H9 (cell line): ENCODE results near the gene CCSER1. TPM values are rescaled to one million over a fixed set of nuclear protein-coding genes. Genes with fewer than 3 reads are reported as not detected.

Experiments used
- DNase-seq: peaks from one replicate; pipeline ENCODE4 v3.0.0-alpha.2; 2017
- H2AFZ ChIP-seq: one replicate; pipeline ENCODE4 v1.6.1; 2013; ENCODE audit warnings: mild to moderate bottlenecking, low read length, control low read depth, moderate library complexity
- H2AK5ac ChIP-seq: 2 replicates; pipeline ENCODE4 v1.6.1; 2013; ENCODE audit warnings: low read length, control low read depth, mixed read lengths; ENCODE audit not compliant: insufficient read length
- H2BK120ac ChIP-seq: one replicate; pipeline ENCODE4 v1.6.1; 2013; ENCODE audit warnings: low read depth, mild to moderate bottlenecking, low read length, control low read depth, inconsistent platforms; ENCODE audit not compliant: poor library complexity, severe bottlenecking
- H2BK12ac ChIP-seq: 2 replicates; pipeline ENCODE4 v1.6.1; 2013; ENCODE audit warnings: low read length, control low read depth, mixed read lengths, low read depth; ENCODE audit not compliant: insufficient read length
- H2BK15ac ChIP-seq: 2 replicates; pipeline ENCODE4 v1.6.1; 2013; ENCODE audit warnings: low read depth, low read length, control low read depth
- H2BK20ac ChIP-seq: one replicate; pipeline ENCODE4 v1.6.1; 2013; ENCODE audit warnings: low read depth, mild to moderate bottlenecking, low read length, control low read depth, inconsistent platforms; ENCODE audit not compliant: poor library complexity, severe bottlenecking
- H2BK5ac ChIP-seq: 2 replicates; pipeline ENCODE4 v1.6.1; 2013; ENCODE audit warnings: low read length, control low read depth, mixed read lengths; ENCODE audit not compliant: insufficient read length
- H3K14ac ChIP-seq: 2 replicates; pipeline ENCODE4 v1.6.1; 2013; ENCODE audit warnings: low read length, control low read depth; ENCODE audit not compliant: insufficient read depth
- H3K18ac ChIP-seq: 2 replicates; pipeline ENCODE4 v1.6.1; 2013; ENCODE audit warnings: low read depth, mild to moderate bottlenecking, mixed read lengths, low read length, control low read depth; ENCODE audit not compliant: insufficient read length
- H3K23ac ChIP-seq: 2 replicates; pipeline ENCODE4 v1.6.1; 2013; ENCODE audit warnings: low read length, control low read depth, mixed read lengths, low read depth; ENCODE audit not compliant: insufficient read length
- H3K23me2 ChIP-seq: 2 replicates; pipeline ENCODE4 v1.6.1; 2013; ENCODE audit warnings: low read depth, mild to moderate bottlenecking, mixed read lengths, low read length, control low read depth; ENCODE audit not compliant: insufficient read length, poor library complexity, severe bottlenecking
- H3K27ac ChIP-seq: 2 replicates; pipeline ENCODE4 v1.5.1; 2013; ENCODE audit warnings: low read length, control low read depth, mixed read lengths, low read depth; ENCODE audit not compliant: insufficient read length
- H3K27me3 ChIP-seq: 2 replicates; pipeline ENCODE4 v1.6.1; 2013; ENCODE audit warnings: low read length, control low read depth, inconsistent platforms; ENCODE audit not compliant: insufficient read depth
- H3K4ac ChIP-seq: 2 replicates; pipeline ENCODE4 v1.6.1; 2013; ENCODE audit warnings: low read depth, mild to moderate bottlenecking, control low read depth, inconsistent platforms, low read length, moderate library complexity
- H3K4me1 ChIP-seq: 2 replicates; pipeline ENCODE4 v1.6.1; 2013; ENCODE audit warnings: low read length, control low read depth, inconsistent platforms; ENCODE audit not compliant: insufficient read depth
- H3K4me2 ChIP-seq: 2 replicates; pipeline ENCODE4 v1.6.1; 2013; ENCODE audit warnings: low read length, control low read depth, mixed read lengths; ENCODE audit not compliant: insufficient read length, insufficient read depth
- H3K56ac ChIP-seq: 2 replicates; pipeline ENCODE4 v1.6.1; 2013; ENCODE audit warnings: low read depth, mild to moderate bottlenecking, mixed read lengths, low read length, control low read depth; ENCODE audit not compliant: insufficient read length
- H3K79me1 ChIP-seq: 2 replicates; pipeline ENCODE4 v1.6.1; 2013; ENCODE audit warnings: low read depth, mild to moderate bottlenecking, moderate library complexity, low read length, control low read depth, inconsistent platforms; ENCODE audit not compliant: insufficient read depth, poor library complexity, severe bottlenecking
- H3K79me2 ChIP-seq: 2 replicates; pipeline ENCODE4 v1.6.1; 2013; ENCODE audit warnings: low read length, control low read depth, inconsistent platforms; ENCODE audit not compliant: insufficient read depth
- H3K9ac ChIP-seq: 2 replicates; pipeline ENCODE4 v1.6.1; 2013; ENCODE audit warnings: low read length, control low read depth, mixed read lengths; ENCODE audit not compliant: insufficient read length; ENCODE audit errors: extremely low read depth
- H3K9me3 ChIP-seq: one replicate; pipeline ENCODE4 v1.6.1; 2013; ENCODE audit warnings: low read depth, low read length, inconsistent platforms; ENCODE audit not compliant: control insufficient read depth
- H3T11ph ChIP-seq: one replicate; pipeline ENCODE4 v1.6.1; 2013; ENCODE audit warnings: mild to moderate bottlenecking, low read length, control low read depth, inconsistent platforms
- H4K20me1 ChIP-seq: one replicate; pipeline ENCODE4 v1.6.1; 2013; ENCODE audit not compliant: control insufficient read depth, insufficient read length, insufficient read depth
- H4K5ac ChIP-seq: 2 replicates; pipeline ENCODE4 v1.6.1; 2013; ENCODE audit warnings: low read depth, mild to moderate bottlenecking, mixed read lengths, low read length, control low read depth; ENCODE audit not compliant: insufficient read length
- H4K8ac ChIP-seq: replicated peaks from 2 replicates; pipeline ENCODE4 v1.6.1; 2013; ENCODE audit warnings: low read length, control low read depth, mixed read lengths, low read depth; ENCODE audit not compliant: insufficient read length
- H4K91ac ChIP-seq: 2 replicates; pipeline ENCODE4 v1.6.1; 2013; ENCODE audit warnings: low read depth, mild to moderate bottlenecking, moderate library complexity, mixed read lengths, low read length, control low read depth; ENCODE audit not compliant: insufficient read length
- H3K27ac Mint-ChIP-seq, 3 experiments: 2 replicates in 2 of 3; 3 replicates in 1 of 3; pipeline ENCODE4 v1.8.0; 2020 to 2021; ENCODE audit warnings: mixed read lengths in 3 of 3, mild to moderate bottlenecking in 1 of 3, moderate library complexity in 1 of 3
- H3K27me3 Mint-ChIP-seq: 2 replicates; pipeline ENCODE4 v1.8.0; 2021; ENCODE audit warnings: low read depth, mild to moderate bottlenecking, moderate library complexity, mixed read lengths
- H3K36me3 Mint-ChIP-seq, 3 experiments: 2 replicates in 2 of 3; 3 replicates in 1 of 3; pipeline ENCODE4 v1.8.0; 2020 to 2021; ENCODE audit warnings: low read depth in 3 of 3, mixed read lengths in 3 of 3; ENCODE audit not compliant: insufficient read depth in 1 of 3
- H3K4me1 Mint-ChIP-seq, 2 experiments: 2 replicates each; pipeline ENCODE4 v1.8.0; 2020; ENCODE audit warnings: mixed read lengths in 2 of 2
- H3K4me3 Mint-ChIP-seq, 2 experiments: 2 replicates in 1 of 2; 3 replicates in 1 of 2; pipeline ENCODE4 v1.8.0; 2020 to 2021; ENCODE audit warnings: mild to moderate bottlenecking in 2 of 2, mixed read lengths in 2 of 2, moderate library complexity in 1 of 2
- H3K9me3 Mint-ChIP-seq, 2 experiments: 2 replicates in 1 of 2; 3 replicates in 1 of 2; pipeline ENCODE4 v1.8.0; 2020; ENCODE audit warnings: mild to moderate bottlenecking in 2 of 2, mixed read lengths in 2 of 2, moderate library complexity in 1 of 2
- total RNA-seq: library from RNA; stranded (reverse); gene quantifications from 2 replicates; pipeline ENCODE4 v1.2.1, GENCODE V29; 2021
- TF ChIP-seq, protein P1 (sequence below): fragments of 200-600 bp; sonication (generic); conservative IDR thresholded peaks from 3 replicates; pipeline ENCODE4 v1.8.0; 2021; ENCODE audit warnings: antibody characterized with exemption, mild to moderate bottlenecking

The CCSER1 gene
- total RNA-seq, 1 experiment from 2014 or later, result 0.37 TPM

GRCh38 chr4:91058345-91058744, 931.2 kb downstream of the CCSER1 start:
- Histone ChIP-seq H3K9me3 (no peaks in the 10 kb centered on the region), H2BK15ac (no peak overlapping the region), H4K8ac (no peak overlapping the region), H3K27ac (no peak overlapping the region), H3T11ph (no peak overlapping the region), H3K23me2 (no peaks in the 10 kb centered on the region), H3K27me3 (no peaks in the 10 kb centered on the region), H2BK20ac (no peak overlapping the region), H2BK5ac (no peak overlapping the region), H3K23ac (no peak overlapping the region), H2AFZ (no peak overlapping the region), H3K4ac (no peak overlapping the region), H3K4me1 (no peaks in the 10 kb centered on the region), H3K14ac (no peak overlapping the region), H4K20me1 (no peaks in the 10 kb centered on the region), H2BK120ac (no peak overlapping the region), H3K56ac (no peak overlapping the region), H3K9ac (no peak overlapping the region), H4K91ac (no peak overlapping the region), H3K79me1 (no peaks in the 10 kb centered on the region), H4K5ac (no peak overlapping the region), H2BK12ac (no peak overlapping the region), H3K4me2 (no peak overlapping the region), H2AK5ac (no peak overlapping the region), H3K79me2 (no peaks in the 10 kb centered on the region), H3K18ac (no peak overlapping the region)
- Mint-ChIP-seq H3K4me1 (no peaks in the 10 kb centered on the region; a peak in 1 of 4 replicates), H3K4me3 (no peak overlapping the region), H3K9me3 (peaks cover 3 to 6% of the 10 kb centered on the region in 2 experiments), H3K27me3 (no peaks in the 10 kb centered on the region), H3K27ac (no peak overlapping the region), H3K36me3 (no peaks in the 10 kb centered on the region)
- TF ChIP-seq, protein P1, sequence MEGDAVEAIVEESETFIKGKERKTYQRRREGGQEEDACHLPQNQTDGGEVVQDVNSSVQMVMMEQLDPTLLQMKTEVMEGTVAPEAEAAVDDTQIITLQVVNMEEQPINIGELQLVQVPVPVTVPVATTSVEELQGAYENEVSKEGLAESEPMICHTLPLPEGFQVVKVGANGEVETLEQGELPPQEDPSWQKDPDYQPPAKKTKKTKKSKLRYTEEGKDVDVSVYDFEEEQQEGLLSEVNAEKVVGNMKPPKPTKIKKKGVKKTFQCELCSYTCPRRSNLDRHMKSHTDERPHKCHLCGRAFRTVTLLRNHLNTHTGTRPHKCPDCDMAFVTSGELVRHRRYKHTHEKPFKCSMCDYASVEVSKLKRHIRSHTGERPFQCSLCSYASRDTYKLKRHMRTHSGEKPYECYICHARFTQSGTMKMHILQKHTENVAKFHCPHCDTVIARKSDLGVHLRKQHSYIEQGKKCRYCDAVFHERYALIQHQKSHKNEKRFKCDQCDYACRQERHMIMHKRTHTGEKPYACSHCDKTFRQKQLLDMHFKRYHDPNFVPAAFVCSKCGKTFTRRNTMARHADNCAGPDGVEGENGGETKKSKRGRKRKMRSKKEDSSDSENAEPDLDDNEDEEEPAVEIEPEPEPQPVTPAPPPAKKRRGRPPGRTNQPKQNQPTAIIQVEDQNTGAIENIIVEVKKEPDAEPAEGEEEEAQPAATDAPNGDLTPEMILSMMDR, result no peak
- DNase-seq, result no peak
